A673 (cell line): Measurements from ENCODE around the gene ANK3. TPM values are rescaled to one million over a fixed set of nuclear protein-coding genes. Genes with fewer than 3 reads are reported as not detected.
A peak's percentile ranks its signal among the peaks of the same experiment; 100 is the strongest.

Experiments
- BruUV-seq: library from RNA; stranded (reverse); fragments of 400-500 nt; replicated peaks from 2 replicates; lab custom pipeline; 2021; lab: Mats Ljungman, UMichigan
- CTCF ChIA-PET: fragments of 300-600 bp; sonication (Branson Sonifier 250); formaldehyde crosslinking; loops from one replicate; lab custom pipeline; 2022; ENCODE audit warnings: antibody characterized with exemption; lab: Charles Lee
- POLR2A ChIA-PET: fragments of 300-600 bp; sonication (Branson Sonifier 250); formaldehyde crosslinking; loops from one replicate; lab custom pipeline; 2022; ENCODE audit warnings: antibody characterized with exemption; ENCODE audit not compliant: low non-redundant PET; lab: Charles Lee
- DNase-seq: peaks from one replicate; pipeline ENCODE4 v3.0.0-alpha.2; 2015; ENCODE audit warnings: low spot score
- H3K27ac ChIP-seq: fragments of 200-600 bp; sonication (generic); 2 replicates; pipeline ENCODE4 v1.5.1; 2016; ENCODE audit warnings: mixed run types, low read depth, mild to moderate bottlenecking, mixed read lengths, antibody characterized with exemption, low read length; ENCODE audit not compliant: poor library complexity, severe bottlenecking
- H3K27me3 ChIP-seq: fragments of 200-600 bp; sonication (generic); replicated peaks from 2 replicates; pipeline ENCODE4 v1.6.1; 2017; ENCODE audit warnings: mixed run types, low read depth, mild to moderate bottlenecking, mixed read lengths, antibody characterized with exemption, low read length; ENCODE audit not compliant: insufficient read depth, poor library complexity
- H3K36me3 ChIP-seq: fragments of 200-600 bp; sonication (generic); 2 replicates; pipeline ENCODE4 v1.6.1; 2016; ENCODE audit warnings: mixed run types, mild to moderate bottlenecking, mixed read lengths, antibody characterized with exemption, low read length; ENCODE audit not compliant: insufficient read depth, poor library complexity, severe bottlenecking
- H3K4me1 ChIP-seq: fragments of 200-600 bp; sonication (generic); 2 replicates; pipeline ENCODE4 v1.6.1; 2017; ENCODE audit warnings: mixed run types, mild to moderate bottlenecking, mixed read lengths, antibody characterized with exemption, low read length; ENCODE audit not compliant: insufficient read depth, poor library complexity, severe bottlenecking
- H3K4me3 ChIP-seq: fragments of 200-600 bp; sonication (generic); 2 replicates; pipeline ENCODE4 v1.5.1; 2016; ENCODE audit warnings: low read depth, mixed run types, mild to moderate bottlenecking, mixed read lengths, low read length; ENCODE audit not compliant: poor library complexity, severe bottlenecking
- H3K9me3 ChIP-seq: fragments of 200-600 bp; sonication (generic); 2 replicates; pipeline ENCODE4 v1.6.1; 2016; ENCODE audit warnings: mixed run types, low read depth, mild to moderate bottlenecking, mixed read lengths, antibody characterized with exemption, low read length; ENCODE audit not compliant: poor library complexity, severe bottlenecking
- CTCF ChIP-seq: fragments of 300-800, 200-600 bp; sonication (generic); conservative IDR thresholded peaks from 2 replicates; pipeline ENCODE4 v1.5.1; 2017; ENCODE audit warnings: low read depth, mild to moderate bottlenecking, antibody characterized with exemption, low read length, moderate library complexity, mixed read lengths
- EZH2 ChIP-seq: fragments of 200-600 bp; sonication (generic); IDR thresholded peaks from 2 replicates; pipeline ENCODE4 v1.6.1; 2017; ENCODE audit warnings: borderline replicate concordance, low read depth, mild to moderate bottlenecking, mixed read lengths, antibody characterized with exemption, low read length; ENCODE audit not compliant: poor library complexity, severe bottlenecking
- intact Hi-C: fragments of 100-400 bp; cut with micrococcal nuclease; formaldehyde crosslinking; loops from one replicate; pipeline ENCODE4 v1.10.0; 2022; ENCODE audit not compliant: unreplicated experiment
- total RNA-seq: library from RNA; stranded (reverse); gene quantifications from 2 replicates; pipeline ENCODE4 v1.2.3, GENCODE V29; 2021

The ANK3 gene
- total RNA-seq, 1 experiment from 2014 or later = 13.5 TPM

- BruUV-seq = no TSS peak
- Histone ChIP-seq H3K4me3 (no peak overlapping the region), H3K4me1 (no peaks in the 10 kb centered on the region), H3K9me3 (no peaks in the 10 kb centered on the region), H3K27ac (no peak overlapping the region), H3K27me3 (no peaks in the 10 kb centered on the region), H3K36me3 (no peaks in the 10 kb centered on the region)
- CTCF ChIA-PET = no interaction called here
- TF ChIP-seq EZH2 = no peak
- no peak for TF ChIP-seq CTCF
- no peak for DNase-seq
- POLR2A ChIA-PET = no interaction called here
- intact Hi-C loops = no loop called here
These were observed 255.1 kb downstream of the ANK3 start for GRCh38 chr10:60134548-60134947.

GRCh38 chr10:60130130-60130579 lies 259.5 kb downstream of the ANK3 start:
- Histone ChIP-seq H3K4me1 (no peaks in the 10 kb centered on the region), H3K27me3 (no peaks in the 10 kb centered on the region), H3K4me3 (no peak overlapping the region), H3K9me3 (no peaks in the 10 kb centered on the region), H3K36me3 (no peaks in the 10 kb centered on the region), H3K27ac (no peak overlapping the region)
- BruUV-seq = no TSS peak
- TF ChIP-seq CTCF (no peak), EZH2 (no peak)
- CTCF ChIA-PET = no interaction called here
- peak; percentile 42 for DNase-seq
- intact Hi-C loops = no loop called here
- POLR2A ChIA-PET = no interaction called here

- CTCF ChIA-PET = no interaction called here
- no peak for TF ChIP-seq CTCF
- POLR2A ChIA-PET = no interaction called here
These were observed 263.8 kb downstream of the ANK3 start for GRCh38 chr10:60125895-60126294.

More at GRCh38 chr10:60125895-60126294, 263.8 kb downstream of the ANK3 start:
- BruUV-seq = no TSS peak
- no peaks in the 10 kb centered on the region for H3K36me3 ChIP-seq
- no peak overlapping the region for H3K4me3 ChIP-seq
- H3K9me3 ChIP-seq = no peaks in the 10 kb centered on the region
- H3K4me1 ChIP-seq = no peaks in the 10 kb centered on the region
- intact Hi-C loops = no loop called here
- DNase-seq = no peak
- no peak overlapping the region for H3K27ac ChIP-seq
- H3K27me3 ChIP-seq = no peaks in the 10 kb centered on the region
